ENCODE data around the gene CACHD1.

CACHD1 gene

GRCh38 chr1:64550510-64550909, 80.6 kb downstream of the CACHD1 start:
- no peak for DNase-seq (ENCODE audit: low spot score)

DNA sequence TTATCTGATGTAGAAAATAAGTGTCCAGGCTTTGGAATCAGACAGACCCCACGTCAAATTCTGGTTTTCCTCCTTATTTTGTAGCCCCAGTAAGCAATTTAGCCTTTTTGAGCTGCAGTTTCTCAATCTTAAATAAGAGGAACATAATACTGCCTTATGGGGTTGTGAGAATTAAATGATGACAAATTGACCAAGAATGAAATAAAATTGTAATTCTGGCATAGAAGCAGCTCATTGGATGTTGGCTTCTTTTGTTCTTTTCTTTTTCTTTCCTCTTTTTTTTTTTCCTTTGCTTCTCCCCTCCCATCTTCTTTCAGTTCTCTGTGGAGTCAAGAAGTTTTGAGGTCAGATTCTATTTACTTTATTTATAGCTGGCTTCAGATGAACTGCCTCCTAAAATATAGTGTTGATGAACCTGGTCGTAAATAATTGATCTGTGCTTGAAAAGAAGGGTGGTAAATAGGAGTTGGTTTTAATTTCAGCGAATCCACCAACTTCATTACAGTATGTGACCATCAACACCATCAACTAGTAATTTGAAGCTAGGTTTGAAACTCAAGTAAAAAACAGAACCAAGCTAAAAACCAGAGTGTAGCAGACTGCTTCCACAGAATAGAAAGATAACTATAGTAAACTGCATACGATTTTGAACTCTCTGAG, 81.1 kb downstream of the CACHD1 start:
- no peak for DNase-seq (ENCODE audit: low spot score)

- no peak for DNase-seq (ENCODE audit: low spot score)
Measured at GRCh38 chr1:64553285-64553684, 83.4 kb downstream of the CACHD1 start.

DNA sequence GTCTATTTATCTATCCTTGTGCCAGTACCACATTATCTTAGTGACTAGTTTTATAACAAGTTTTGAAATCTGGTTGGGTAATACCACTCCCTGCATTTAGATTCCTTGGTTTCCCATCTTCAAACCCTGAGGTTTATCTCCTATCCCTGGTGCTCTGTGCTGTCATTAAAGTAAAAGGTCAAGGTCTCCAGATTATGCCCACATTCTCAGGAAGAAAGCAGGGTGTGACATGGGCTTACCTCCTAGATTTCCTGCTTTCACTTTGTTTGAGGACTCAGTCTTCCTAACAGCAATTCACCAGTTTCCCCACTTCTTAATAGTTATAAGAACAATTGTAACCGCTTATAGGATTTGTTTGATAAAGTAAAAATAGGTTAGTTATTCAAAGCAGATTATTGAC, 86.0 kb downstream of the CACHD1 start:
- no peak for DNase-seq (ENCODE audit: low spot score)

GRCh38 chr1:64561993-64562392, 92.1 kb downstream of the CACHD1 start:
- no peak for DNase-seq (ENCODE audit: low spot score)

- no peak for DNase-seq (ENCODE audit: low spot score)
Measured at GRCh38 chr1:64563958-64564565, 94.1 kb downstream of the CACHD1 start.

- no peak for DNase-seq (ENCODE audit: low spot score)
Measured at GRCh38 chr1:64564891-64565290, 95.0 kb downstream of the CACHD1 start.

DNA sequence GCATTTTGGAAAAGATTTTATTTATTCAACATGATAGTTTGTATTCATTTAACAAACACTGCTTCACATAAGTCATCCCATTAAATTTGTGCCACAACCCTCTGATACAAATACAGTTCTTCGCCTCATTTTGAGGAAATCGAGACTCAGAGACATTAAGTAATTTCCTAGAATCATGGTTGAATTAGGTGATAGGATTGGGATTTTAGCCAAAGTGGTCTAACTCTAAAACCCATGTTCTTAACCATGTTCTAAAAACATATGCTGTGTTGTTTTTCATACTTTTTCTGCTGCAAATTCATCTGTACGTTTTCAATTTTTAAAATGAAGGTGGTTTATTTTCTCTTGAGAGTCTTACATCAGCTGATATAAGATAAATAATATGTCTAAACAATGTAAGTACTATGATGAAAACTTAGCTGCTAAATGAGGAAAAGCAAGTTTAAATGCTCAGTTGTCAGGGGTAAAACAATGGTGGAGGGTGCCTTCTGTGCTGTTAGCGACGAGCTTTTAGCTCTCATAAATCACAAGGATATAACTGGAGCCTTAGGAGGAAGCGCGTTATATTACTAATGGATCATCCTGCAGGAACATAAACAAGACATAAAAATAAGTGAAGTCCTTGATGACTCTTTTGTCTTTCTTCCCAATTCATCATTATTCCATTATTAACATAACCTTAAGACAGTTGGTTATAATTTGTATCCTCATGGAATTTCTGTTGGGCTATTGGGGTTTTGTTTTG, 97.7 kb downstream of the CACHD1 start:
- DNase-seq (ENCODE audit: low spot score): no peak

DNA sequence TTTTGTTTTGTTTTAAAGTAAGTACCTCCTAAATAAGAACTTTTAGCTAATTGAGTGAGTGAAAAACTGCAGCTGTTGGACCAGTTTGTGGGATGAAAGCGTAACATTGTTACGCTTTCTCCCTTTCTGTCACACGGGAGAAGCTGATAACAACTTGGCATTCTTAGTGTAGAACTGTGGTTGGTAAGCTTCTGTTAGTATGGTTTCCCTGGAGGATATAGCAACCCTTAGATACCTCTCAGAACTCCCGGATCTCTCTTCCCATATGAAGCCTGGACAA, 98.2 kb downstream of the CACHD1 start:
- no peak for DNase-seq (ENCODE audit: low spot score)

DNA sequence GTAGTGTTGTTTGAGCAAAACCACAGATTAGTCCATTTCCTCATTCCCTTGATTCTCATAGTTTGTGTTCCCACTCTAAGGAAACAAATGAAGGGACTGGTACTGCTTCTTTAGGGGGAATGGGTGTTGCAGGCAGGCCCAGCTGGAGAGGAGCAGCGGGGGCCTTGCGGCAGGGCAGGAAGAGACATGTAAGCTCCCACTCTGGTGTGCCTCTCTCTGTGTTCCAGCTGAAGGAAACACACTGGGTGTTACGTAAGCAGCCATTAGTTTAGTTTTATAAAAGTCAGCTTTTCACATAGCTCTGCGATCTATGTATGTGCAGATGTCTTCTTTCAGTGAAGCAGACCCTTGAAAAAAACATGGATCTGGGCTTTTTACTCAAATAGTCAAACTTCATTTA, 99.5 kb downstream of the CACHD1 start:
- no peak for DNase-seq (ENCODE audit: low spot score)

DNA sequence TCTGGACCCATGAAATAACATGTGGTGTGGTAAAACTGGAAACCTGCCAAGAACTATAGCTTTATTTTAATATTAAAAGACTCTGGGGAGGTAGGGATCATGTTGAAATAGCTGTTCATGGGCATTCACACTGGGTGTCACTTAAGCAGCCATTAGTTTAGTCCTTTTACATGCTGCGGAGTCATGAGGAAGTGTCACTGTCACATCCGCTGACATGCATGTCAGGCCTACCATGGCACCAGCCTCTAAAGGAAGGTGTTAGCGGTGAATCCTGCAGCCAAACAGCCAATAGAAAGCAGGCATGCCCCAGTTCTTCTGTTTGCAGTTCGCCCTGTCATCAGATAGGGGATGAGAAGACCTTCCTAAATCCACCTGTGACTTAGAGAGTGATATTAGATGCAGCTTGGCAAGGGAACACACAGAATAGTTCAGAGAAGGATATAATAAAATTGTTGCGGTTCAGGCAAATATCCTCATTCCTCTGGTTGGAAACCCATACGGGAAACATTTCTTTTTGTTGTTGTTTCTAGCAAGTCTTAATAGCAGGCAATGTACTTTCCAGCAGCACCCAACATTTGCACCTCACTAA, 100.4 kb downstream of the CACHD1 start:
- no peak for DNase-seq (ENCODE audit: low spot score)

GRCh38 chr1:64572222-64572900, 102.4 kb downstream of the CACHD1 start:
- DNase-seq (ENCODE audit: low spot score): no peak

DNA sequence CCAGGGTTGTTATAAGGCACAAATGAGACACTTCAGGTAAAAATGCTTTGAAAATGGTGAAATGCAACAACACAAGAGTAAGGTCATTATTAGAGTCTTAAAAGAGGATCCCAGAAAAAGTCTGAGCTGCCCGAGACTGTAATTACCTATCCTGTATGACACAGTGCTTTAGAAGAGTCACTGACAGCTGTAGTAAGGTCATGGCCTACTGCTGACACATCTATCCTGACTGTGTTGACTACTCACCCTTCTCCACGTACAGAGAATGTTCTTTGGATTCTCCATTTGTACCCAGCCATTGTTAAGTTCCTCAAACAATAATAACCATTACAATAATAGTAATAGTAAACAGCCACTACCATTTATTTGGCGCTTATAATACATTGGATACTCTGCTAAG, 104.4 kb downstream of the CACHD1 start:
- no peak for DNase-seq (ENCODE audit: low spot score)

GRCh38 chr1:64575881-64576676, 106.2 kb downstream of the CACHD1 start:
- DNase-seq (ENCODE audit: low spot score): no peak

- no peak for DNase-seq (ENCODE audit: low spot score)
Measured at GRCh38 chr1:64578270-64578973, 108.5 kb downstream of the CACHD1 start.

DNA sequence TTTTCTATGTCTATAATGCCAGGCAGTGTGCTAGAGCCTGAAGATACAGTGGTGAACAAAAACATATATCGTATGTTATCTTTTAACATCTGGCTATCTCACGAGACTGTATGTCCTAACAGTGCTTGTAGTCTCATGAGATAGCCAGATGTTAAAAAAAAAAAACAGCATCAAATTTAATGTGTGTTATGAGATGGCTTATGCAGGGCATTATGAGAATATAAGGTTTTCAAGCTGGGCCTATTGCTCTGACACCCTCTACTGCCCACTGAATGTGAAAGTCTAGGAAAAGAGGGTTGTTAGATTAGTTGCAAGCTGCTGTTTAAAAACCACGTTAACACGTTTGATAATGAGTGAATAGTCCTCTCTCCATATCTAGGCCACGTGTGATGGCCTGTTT, 109.8 kb downstream of the CACHD1 start:
- DNase-seq (ENCODE audit: low spot score): no peak

- DNase-seq (ENCODE audit: low spot score): no peak
Measured at GRCh38 chr1:64581135-64581842, 111.4 kb downstream of the CACHD1 start.

DNA sequence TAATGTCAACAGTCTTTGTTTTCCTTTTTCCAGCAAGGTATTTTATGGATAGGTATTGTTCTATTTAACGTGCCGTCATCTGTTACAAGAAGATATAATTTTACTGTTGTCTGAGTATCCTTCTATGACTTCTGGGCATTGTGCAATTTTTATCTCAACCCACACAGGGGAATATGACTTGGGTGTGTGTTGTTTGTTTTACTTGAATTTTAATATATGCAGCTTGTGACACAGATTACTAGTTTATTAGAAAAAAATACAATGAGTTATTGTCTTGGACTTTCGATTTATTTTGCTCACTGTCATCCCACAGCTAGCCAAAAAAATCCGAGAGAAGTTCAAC, 111.9 kb downstream of the CACHD1 start:
- no peak for DNase-seq (ENCODE audit: low spot score)

DNA sequence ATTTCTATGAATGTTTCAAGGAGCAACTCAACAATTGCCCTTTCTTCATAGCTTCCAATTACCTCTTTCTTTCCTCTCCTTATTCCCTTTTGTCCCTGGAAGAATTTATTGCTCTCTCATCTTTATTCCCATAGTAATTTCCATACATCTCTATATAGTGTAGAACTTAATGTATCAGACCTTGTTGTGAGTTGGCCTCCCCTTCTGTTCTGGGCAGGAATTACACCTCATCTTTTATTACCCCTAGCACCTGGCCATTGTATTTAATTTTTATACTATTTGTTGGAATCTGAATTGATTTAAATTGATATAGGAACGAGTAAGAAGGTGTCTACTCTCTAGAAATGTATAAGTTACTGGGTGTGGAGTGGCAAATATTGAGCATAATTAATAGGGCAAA, 114.5 kb downstream of the CACHD1 start:
- DNase-seq (ENCODE audit: low spot score): no peak

- DNase-seq (ENCODE audit: low spot score): no peak
Measured at GRCh38 chr1:64588876-64589275, 118.9 kb downstream of the CACHD1 start.

DNA sequence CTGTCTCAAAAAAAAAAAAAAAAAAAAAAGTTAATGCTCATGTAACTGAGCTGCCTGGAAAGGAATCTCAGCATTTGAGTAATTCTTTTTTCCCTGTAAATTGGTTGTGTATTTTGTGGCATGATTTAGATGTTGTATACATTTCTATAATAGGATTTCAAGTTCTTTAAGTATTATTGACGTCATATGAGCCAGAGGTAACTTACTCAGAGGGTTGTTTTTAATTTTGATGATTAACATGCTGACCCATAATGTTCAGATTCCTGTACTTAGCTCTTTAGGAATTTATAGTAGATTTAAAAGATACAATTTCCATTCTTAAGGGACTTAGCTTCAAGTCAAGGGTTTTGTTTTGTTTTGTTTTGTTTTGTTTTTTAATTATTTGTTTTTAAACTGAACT, 120.4 kb downstream of the CACHD1 start:
- no peak for DNase-seq (ENCODE audit: low spot score)
